NCI-H460 (cell line): Measurements from ENCODE around the gene PRDX6. TPM values are rescaled to one million over a fixed set of nuclear protein-coding genes. Genes with fewer than 3 reads are reported as not detected.
"Not testable (repeated sequence)": the region's sequence is repeated elsewhere in the genome, so short reads cannot be mapped to it uniquely, and the experiment has no call there.

Source experiments
- DNase-seq: peaks from one replicate; pipeline ENCODE4 v3.0.0-alpha.2; 2016; ENCODE audit warnings: low read depth; ENCODE audit errors: extremely low read depth
- polyA plus RNA-seq: library from polyadenylated mRNA; depleted of rRNA; stranded (reverse); fragments of >200 nt; gene quantifications from 2 replicates; pipeline ENCODE4 v1.2.3, GENCODE V29; 2014; cell fraction: nucleus; rRNA removed
- total RNA-seq: library from RNA; depleted of rRNA; stranded (reverse); fragments of >200 nt; shearing (Covaris generic); gene quantifications from 2 replicates; pipeline ENCODE4 v1.2.3, GENCODE V29; 2014; rRNA removed

PRDX6 gene, protein sequence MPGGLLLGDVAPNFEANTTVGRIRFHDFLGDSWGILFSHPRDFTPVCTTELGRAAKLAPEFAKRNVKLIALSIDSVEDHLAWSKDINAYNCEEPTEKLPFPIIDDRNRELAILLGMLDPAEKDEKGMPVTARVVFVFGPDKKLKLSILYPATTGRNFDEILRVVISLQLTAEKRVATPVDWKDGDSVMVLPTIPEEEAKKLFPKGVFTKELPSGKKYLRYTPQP
- 594 and 603 TPM in 2 replicates for total RNA-seq
- polyA plus RNA-seq = 309 and 361 TPM in 2 replicates

DNA sequence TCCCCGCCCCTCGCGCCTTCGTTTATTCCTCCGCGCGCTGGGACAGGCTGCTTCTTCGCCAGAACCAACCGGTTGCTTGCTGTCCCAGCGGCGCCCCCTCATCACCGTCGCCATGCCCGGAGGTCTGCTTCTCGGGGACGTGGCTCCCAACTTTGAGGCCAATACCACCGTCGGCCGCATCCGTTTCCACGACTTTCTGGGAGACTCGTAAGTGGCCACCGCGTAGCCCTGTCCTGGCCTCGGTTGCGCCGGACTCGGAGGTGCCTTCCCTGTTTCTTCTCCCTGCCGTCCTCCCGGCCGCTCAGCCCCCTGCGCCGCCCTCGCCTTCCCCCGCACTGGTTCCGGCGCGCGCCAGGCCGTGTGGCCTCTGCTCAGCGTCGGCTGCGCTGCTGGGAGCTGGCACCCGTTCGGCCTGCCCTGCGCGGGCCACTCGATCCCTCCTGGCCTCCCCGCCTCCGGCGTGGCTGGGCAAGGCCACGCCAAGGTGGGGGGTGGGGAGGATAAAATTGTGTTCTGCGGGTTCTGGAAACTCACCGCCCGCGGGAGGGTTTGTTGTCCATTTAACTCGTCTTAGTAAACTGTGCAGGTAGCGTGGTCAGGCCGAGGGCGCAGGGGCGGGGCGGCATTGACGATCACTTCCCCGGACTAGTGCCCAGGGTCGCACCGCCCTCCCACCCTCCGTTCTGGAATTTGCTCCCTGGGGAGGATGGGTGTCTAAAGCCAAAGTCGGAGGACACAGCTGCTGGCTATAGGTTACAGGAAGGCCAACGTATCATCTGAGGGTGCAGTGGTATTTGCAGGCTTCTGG, at the start of gene PRDX6:
Gene PRDX6 (plus strand): TSS at position 50 of the 808 bp plus-strand sequence. CDS start 63 bp downstream, at position 113.
- DNase-seq = no peak

DNA sequence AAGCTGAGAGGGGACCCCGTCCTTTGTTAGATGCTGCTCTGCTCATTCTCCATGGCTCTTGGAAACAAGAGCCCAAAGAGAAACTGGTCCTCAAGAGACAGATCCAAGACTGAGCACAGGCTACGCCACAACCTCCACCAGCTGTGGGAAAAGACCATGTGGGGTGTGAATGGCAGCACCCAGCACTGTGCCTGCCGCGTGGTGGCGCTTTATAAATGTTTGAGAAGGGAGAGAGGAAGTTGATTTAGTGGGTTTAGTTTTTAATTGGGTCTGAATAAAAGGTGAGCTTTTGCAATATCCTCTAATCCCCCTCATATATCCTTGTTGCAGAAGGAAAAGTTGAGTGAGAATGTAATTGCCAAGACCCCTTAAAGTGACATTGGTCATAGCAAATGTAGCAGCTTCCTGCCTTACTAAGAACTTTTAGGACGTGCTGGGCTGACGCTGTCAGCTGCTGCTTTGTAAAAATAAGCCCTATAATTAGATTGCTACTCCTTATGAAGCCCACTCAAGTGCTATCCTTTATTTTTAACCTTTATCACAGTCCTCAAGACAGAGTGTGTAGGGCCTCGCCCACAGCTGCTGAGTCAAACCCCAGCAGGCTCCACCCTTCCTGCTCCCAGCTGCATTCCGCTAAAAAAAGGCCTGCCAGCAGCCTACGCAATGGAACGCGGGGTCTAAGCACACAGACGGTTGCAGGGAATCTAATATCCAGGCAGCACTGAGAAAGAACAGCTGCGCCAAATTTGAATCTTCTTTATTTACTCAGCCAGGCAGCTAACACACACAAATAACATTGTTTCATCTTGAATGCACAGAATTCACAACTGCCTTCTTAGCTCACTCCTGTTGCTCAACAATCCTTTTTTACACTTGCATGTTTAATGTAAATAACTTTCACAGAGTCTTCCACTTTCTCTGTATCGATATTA, 47.4 kb upstream of the PRDX6 start:
- DNase-seq = peak; percentile 96

DNA sequence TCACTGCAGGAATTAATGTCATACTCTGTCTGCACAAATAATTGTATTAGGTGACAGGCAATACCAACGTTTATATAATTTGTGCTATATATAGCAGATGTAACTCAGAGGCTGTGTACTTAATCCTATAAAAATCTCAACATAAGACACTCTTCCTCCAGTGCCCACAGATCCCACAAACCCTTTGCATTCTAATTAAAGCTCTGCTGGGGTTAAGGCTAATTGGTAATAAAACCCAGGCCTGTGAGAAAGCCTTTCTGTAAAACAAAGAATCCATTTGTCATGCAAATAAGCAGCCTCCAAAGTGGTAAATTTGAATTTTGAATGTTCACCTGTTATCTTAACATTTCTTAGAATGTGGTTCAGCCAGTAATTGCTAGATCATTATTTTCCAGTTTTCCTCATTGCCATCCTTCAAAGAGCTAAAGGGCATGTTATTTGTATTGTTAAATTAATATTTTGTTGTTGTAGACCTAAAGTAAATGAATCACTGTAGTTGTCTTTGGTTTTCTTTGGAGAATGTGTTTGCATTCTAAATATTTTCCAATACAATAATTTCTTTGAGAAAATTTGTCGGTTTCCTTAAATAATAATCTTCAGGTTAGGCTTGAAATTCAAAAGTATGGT, 46.3 kb upstream of the PRDX6 start:
- no peak for DNase-seq

DNA sequence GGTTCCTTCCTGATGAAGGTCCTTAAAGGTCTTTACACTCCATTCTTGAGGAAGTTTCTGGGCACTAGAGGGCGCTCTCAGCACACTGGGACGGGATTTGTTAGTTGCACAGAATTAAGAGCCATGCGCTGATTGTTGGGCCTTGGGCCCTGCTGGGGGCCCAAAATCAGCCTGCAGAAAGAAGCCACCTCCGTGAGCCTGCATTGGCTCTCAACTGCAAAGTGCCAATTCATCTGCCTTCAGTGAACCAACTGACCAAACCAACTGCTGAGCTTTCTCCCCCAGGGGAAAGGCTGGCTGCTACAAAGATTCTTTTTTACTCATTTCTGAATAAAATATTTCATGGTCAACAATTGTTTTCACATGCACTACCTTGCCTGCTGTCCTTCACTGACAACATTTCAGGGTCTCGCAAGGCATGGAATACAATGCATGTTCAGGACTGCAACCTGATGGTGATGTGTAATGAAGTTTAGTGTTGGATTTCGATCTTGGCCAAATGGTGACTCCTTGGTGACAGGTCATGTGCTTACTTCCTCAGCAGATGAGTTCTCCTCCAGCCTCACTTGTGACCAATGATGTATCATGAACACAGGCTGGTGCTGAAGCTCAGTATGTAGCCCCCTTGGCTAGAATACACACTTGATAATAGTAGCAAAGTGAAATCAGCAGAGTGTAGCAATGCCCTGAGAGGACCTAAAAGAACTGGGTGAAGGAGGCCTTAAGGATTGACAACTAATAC, 45.7 kb upstream of the PRDX6 start:
- DNase-seq = peak; percentile 96

DNA sequence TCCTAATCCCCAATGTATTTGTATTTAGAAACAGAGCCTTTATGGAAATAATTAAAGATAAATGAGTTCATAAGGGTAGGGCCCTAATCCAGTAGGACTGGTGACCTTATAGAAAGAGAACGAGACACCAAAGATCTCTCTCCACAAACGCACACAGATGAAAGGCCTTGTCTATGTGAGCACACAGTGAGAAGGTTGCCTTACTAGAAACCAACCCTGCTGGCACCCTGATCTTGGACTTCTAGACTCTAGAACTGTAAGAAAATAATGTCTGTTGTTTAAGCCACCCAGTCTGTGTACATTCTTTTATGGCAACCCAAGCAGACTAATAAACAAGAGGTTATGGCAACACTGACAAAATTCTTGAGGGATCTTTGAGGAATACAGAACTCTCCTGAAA, 44.8 kb upstream of the PRDX6 start:
- DNase-seq = no peak

DNA sequence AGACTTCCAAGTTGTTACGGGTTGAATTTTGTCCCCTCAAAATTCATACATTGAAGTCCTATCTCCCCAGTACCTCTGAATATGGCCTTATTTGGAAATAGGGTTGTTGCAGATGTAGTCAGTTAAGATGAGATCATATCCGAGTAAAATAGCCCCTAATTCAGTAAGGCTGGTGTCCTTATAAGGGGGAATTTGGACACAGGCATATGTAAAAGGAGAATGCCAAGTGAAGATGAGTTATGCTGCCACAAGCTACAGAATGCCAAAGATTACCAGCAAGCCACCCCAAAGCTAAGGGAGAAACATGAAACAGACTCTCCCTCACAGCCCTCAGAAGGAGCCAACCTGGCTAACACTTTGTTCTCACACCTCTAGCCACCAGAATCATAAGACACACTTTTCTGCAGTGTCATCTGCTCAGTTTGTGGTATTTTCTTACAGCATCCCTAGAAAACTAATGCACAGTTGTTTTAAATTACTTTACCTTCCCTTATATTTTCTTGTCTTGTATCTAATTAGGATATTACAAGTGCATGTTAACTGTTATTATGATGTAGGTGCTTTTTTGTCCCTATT, 43.3 kb upstream of the PRDX6 start:
- no peak for DNase-seq

DNA sequence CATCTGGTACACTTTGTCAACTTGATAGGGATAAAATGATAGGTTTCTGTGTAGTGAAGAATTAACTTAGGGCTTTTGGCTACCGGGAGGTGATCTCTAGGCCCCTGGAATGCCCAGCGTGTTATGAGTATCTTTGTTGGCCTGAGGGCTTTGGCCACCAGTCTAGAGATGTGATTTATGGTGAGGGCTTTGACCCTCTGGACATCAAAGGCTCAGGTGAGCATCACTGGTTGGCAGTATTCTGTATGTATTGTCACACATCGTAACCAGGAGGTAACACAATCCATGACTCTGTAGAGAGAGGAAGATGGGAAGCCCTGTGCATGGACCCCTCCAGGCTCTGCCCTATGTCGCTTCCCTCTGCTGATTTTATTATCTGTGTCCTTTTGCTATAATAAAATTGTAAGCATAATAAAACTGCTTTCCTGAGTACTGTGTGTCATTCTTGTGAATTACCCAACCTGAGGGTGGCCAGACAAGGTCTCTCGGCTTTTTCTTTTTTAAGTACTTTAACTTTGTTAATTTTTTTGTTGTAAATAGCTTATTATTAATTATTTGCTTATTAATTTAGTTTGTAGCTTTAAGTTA, 40.2 kb upstream of the PRDX6 start:
- DNase-seq = no peak

DNA sequence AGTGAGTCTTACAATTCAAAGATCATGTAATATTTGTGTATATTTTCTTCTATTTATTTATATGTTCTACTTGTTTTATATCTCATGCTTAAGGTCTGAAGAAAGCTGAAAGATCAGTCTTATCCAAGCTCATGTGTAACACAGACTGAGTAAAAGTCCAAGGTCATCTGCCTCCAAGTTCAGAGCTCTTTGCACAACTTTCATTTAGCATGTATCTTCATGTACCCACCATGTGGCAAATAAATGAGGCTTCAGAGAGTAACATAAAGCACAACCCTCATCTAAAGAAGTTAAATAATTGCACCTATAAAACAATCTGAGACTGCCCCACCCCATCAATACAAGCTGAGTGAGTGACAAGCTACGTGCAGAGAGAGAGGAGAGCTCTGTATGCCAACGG, 38.5 kb upstream of the PRDX6 start:
- no peak for DNase-seq

DNA sequence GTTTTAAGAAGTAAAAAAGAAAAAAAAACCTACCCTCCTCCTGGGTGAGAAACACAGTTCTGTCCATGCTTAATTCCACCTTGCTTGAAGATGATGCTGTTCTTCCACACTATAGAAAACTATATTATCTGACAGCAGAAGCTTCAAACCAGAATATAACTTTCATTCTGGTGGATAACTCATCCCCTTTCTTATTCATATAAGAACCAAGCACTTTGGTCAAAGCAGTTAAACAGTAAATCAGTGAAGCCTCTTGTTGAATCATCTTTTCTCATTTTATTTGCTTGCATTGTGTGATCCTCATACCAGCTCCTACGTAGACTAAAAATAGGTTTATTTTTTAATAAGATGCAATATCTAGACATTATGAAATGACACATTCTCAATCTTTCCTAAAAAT, 36.7 kb upstream of the PRDX6 start:
- no peak for DNase-seq

DNA sequence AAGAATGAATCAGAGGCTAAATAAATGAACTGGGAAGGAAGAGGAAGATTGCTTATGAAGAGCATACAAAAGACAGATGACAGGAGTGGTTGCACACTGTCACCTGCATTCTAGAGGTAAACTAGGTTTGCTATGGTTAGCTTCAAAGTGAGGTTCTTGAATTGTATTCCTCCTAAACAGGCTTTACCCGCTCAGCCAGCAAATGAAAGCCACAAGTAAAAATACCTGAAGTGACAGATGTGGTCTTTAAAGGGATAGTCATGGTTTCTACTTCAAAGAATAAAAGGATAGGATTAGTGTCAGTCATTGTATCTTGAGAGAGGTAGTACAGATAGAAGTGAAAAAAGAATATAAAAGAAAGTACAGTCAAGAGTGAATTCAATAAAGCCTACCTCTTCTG, 32.4 kb upstream of the PRDX6 start:
- DNase-seq = no peak

DNA sequence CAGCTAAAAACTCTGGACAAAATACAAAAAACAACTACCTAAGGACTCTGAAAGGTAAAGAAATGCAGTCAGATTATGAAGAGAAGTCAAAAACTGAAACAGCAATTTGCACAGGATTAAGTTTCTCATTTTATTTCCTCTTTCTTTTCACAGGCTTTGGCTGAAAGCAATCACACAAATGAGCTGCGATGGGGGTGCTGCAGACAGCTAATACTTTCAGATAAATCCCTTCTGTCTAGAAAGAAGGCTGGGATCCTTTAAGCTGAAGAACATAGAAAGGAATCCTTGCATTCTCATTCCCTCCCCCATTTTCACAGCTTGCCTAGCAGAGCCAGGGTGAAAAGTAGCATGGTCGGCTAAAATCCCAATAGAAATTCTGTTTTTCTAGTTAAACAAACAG, 32.0 kb upstream of the PRDX6 start:
- DNase-seq = no peak

DNA sequence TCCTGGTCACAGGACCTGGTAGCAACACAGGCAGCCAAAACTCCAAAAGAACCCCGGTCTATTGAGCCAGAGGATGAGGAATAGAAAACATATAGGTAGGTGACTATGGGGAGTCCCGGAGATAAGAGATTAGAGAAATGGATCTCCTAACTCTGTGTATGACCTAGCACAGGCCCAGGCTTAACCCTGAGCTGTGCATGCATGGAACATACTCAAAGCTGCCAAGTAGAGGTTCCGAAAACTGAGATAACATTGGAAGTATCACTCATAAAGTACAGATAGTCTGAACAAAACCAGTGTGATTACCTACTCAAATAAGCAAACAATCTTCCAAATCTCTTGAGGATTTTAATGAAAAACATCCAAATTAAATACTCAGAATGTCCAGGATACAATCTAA, 31.5 kb upstream of the PRDX6 start:
- no peak for DNase-seq

DNA sequence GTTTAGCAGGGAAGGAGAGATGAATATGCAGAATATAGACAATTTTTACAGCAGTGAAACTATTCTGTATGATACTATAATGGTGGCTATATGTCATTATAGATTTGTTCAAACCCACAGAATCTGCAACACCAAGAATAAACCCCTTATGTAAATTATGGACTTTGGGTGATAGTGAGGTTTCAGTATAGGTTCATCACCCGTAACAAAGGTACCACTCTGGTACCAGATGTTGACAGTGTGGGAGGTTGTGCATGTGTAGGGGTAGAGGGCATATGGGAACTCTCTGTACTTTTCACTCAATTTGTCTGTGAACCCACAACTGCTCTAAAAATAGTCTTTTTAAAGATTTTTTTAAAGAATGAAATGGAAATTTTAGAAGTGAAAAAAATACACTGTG, 29.9 kb upstream of the PRDX6 start:
- no peak for DNase-seq

DNA sequence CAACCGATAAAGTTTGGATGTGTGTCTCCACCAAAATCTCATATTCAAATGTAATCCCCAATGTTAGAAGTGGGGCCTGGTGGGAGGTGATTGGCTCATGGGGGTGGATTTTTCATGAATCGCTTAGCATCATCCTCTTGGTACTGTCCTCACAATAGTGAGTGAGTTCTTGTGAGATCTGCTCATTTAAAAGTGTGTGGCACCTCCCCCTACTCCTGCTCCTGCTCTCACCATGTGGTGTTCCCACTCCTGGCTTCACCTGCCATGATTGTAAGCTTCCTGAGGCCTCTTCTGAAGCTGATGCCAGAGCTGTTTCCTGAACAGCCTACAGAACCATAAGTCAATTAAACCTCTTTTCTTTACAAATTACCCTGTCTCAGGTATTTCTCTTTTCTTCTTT, 28.2 kb upstream of the PRDX6 start:
- no peak for DNase-seq

DNA sequence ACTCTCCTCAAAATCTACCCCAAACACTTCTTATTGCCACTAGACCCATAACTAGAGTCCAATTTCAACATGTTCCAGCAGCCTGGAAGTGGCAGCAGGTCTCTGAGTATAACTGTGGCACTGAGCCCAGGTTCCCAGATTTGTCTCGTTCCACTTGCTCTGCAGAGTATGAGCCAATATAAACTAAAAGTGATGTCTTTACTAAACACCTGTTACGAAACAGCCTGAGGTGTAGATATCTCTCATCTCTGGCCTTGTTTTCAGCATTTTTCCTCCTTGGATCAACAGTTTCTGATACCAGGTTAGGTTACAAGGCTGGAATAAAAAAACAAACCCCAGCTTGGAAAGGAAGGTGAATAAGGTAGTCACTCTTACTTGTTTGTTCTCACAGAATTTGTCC, 25.2 kb upstream of the PRDX6 start:
- no peak for DNase-seq

DNA sequence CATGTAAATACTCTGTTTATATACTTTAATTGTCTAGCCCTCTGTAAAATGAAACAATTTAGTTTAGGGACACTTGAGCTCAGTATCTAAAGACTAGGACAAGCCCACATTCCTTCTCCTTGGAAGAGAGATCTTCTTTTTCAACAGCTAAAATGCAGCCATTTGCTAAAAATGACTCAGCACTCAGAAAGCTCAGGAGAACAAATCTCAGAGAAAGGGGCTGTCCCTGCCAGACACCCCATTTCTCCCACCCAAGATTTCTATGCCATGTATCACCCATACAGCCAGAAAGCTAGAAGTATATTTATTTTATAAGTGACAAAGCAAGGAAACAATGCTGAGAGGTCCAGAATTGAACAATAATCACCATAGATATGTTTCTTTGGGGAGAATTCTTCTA, 23.2 kb upstream of the PRDX6 start:
- no peak for DNase-seq

DNA sequence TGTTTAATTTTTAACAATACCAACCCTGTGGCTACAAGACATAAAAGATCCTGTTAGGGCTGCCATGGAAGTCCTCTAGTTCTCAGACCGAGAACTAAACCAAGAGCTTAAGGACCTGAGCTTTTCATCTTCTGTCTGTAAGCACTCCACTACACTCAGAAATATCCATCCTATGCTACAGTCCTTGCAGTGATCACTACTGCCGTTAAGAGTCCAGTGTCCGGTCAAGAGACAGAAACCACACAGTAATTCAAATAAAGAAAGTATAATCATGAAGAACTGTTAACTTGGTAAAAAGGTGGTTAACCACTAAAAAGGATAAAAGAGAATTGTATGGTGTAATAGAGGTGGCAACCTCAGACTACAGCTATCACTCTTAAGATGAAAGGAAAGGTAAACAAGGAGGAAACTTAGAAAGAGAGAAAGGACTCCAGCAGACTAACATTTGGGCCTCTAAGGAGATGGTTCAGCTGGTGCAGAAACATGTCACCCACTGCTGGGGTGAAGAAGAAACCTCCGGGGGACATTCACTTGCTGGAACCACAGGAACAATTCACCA, 22.1 kb upstream of the PRDX6 start:
- DNase-seq = no peak

DNA sequence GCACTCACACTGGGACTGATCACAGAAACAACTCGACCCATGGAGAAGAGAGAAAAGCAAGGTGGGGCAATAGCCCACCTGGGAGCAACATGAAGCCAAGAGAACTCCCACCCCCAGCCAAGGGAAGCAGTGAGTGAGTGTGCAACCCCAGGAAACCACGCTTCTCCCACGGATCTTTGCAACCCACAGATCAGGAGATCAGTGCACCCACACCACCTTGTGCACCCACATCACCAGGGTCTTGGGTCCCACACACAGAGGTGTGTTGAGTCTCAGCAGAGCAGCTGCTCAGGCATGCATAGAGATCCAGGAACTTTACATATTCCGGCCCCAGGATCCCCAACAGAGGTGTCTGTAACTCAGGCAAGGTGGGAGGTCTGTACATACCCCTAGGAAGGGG, 17.2 kb upstream of the PRDX6 start:
- no peak for DNase-seq

DNA sequence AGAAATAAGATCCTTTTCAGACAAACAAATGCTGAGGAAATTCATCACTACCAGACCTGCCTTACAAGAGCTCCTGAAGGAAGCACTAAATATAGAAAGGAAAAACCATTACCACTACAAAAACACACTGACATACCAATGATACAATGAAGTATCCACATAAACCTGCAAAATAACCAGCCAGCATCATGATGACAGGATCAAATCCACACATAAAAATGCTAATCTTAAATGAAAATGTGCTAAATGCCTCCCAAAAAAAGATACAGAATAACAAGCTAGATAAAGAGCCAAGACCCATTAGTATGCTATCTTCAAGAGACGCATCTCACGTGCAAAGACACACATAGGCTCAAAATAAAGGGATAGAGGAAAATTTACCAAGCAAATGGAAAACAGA, 14.5 kb upstream of the PRDX6 start:
- DNase-seq = not testable (repeated sequence)
